Adipocyte (in vitro differentiated cells): ENCODE results near the gene RNF150.

Experiments
- DNase-seq: peaks from one replicate; pipeline ENCODE4 v3.0.0-alpha.2; 2015; ENCODE audit warnings: low read depth
- H3K27me3 ChIP-seq: replicated peaks from 2 replicates; pipeline ENCODE4 v1.7.0; 2013; ENCODE audit warnings: mild to moderate bottlenecking, low read length, moderate library complexity; ENCODE audit not compliant: control insufficient read depth, insufficient read depth
- H3K36me3 ChIP-seq: 2 replicates; pipeline ENCODE4 v1.7.0; 2013; ENCODE audit warnings: low read length, mild to moderate bottlenecking, moderate library complexity; ENCODE audit not compliant: control insufficient read depth, insufficient read depth, severe bottlenecking
- H3K4me1 ChIP-seq: 2 replicates; pipeline ENCODE4 v1.7.0; 2013; ENCODE audit warnings: mild to moderate bottlenecking, low read length, moderate library complexity; ENCODE audit not compliant: control insufficient read depth, insufficient read depth
- H3K4me3 ChIP-seq: 2 replicates; pipeline ENCODE4 v1.7.0; 2013; ENCODE audit warnings: mild to moderate bottlenecking, low read length, moderate library complexity
- H3K9ac ChIP-seq: 2 replicates; pipeline ENCODE4 v1.7.0; 2013; ENCODE audit warnings: mild to moderate bottlenecking, low read length, moderate library complexity
- H3K9me3 ChIP-seq: 2 replicates; pipeline ENCODE4 v1.7.0; 2013; ENCODE audit warnings: mild to moderate bottlenecking, low read length, moderate library complexity; ENCODE audit not compliant: control insufficient read depth

Gene RNF150

DNA sequence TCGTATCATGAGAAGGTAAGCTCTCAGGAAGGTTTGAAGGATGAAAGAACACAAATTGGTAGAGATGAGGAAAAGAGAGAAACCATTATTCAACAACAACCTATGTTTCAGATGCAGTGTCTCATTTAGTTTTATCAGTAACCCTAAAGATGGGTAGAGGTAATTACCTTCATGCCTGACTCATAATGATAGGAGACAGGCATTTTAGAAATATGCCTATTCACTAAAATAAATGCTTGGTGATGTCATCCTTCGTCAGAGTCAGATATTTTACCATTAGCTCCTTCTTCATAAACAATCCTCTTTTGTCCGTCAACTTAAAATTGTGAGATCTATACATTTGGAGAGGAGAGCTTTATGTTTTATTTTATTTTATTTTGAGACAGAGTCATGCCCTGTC is 21.5 kb upstream of the RNF150 start:
- Histone ChIP-seq H3K4me1 (peaks cover 4% of the 10 kb centered on the region), H3K9ac (no peak overlapping the region), H3K9me3 (no peaks in the 10 kb centered on the region), H3K4me3 (no peak overlapping the region), H3K27me3 (no peaks in the 10 kb centered on the region), H3K36me3 (no peaks in the 10 kb centered on the region)
- no peak for DNase-seq

DNA sequence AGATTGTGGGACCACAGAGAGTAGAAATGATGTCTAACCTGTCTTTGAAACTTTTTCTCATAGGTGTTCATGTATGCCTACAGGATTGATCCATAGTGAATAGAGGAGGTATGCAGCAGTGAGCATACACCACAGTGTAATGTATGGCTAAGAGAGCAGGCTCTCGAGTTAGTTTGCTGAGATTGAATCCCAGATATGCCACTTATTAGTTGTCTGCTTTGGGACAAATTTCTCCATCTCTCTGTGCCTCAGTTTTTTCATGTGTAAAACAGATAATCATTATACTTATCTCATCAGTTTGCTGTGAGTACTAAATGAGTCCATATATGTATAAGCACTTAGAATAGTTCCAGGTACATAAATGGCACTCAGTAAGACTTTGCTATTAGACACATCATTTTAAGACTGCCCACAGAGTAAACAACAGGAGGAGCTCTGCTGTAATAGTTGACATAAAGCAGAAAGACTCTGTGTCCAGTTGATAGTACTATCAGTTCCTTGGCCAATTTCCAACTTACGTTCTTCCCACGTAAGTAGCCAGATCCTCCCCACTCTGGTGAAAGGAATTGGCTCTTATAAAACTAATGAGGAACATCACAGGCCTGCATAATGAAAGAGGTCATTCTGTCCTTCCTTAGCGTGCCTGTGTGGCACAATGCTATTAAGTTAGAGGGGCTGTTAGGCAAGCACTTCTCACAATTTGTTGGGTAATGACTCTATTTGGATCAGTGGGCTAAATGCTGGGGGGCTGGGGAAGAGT is 20.7 kb upstream of the RNF150 start:
- H3K4me1 ChIP-seq = peaks cover 2% of the 10 kb centered on the region
- DNase-seq = no peak
- H3K4me3 ChIP-seq = no peak overlapping the region
- no peaks in the 10 kb centered on the region for H3K9me3 ChIP-seq
- no peaks in the 10 kb centered on the region for H3K36me3 ChIP-seq
- H3K27me3 ChIP-seq = no peaks in the 10 kb centered on the region
- no peak overlapping the region for H3K9ac ChIP-seq

DNA sequence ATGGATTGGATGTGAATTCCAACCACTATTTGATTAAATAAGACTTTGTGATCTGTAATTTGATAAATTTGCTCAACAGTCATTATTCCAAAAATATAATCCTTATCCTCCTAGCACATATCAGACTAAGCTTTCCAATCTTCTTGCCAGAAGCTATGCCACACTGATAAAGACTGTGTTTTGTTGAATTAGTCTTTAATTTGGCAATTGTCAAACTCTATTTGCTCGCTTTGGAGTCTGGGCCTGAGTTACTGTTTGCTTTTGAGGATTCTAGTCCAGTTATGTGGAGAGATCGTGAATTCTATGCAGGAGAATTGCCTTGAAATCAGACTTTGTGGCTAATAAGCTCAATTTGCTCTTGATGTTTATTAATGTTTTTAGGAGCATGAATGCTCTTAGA is 10.9 kb upstream of the RNF150 start:
- no peak for DNase-seq
- Histone ChIP-seq H3K9me3 (no peaks in the 10 kb centered on the region), H3K36me3 (no peaks in the 10 kb centered on the region), H3K4me3 (no peak overlapping the region), H3K9ac (no peak overlapping the region), H3K27me3 (no peaks in the 10 kb centered on the region), H3K4me1 (no peaks in the 10 kb centered on the region)

DNA sequence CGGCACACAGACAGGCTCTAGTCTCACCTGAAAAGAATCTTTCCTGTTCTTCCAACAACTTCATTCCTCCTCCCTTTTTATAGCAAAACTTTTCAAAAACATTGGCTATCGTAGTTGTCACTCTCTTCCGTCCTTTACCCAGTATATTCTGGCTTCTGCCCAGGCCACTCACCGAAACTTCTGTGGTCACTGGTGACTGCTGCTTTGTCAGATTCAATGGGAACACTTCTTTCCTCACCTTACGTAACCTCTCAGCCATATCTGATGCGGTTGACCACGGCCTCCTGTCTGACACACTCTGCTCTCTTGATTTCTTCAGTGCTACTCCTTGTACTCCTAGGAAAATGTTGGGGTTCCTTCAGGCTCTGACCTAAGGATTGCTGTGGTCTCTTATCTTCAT is 9.2 kb upstream of the RNF150 start:
- peaks cover 6% of the 10 kb centered on the region for H3K27me3 ChIP-seq
- no peaks in the 10 kb centered on the region for H3K4me1 ChIP-seq
- no peaks in the 10 kb centered on the region for H3K9me3 ChIP-seq
- no peak overlapping the region for H3K4me3 ChIP-seq
- no peak overlapping the region for H3K9ac ChIP-seq
- no peaks in the 10 kb centered on the region for H3K36me3 ChIP-seq
- no peak for DNase-seq

DNA sequence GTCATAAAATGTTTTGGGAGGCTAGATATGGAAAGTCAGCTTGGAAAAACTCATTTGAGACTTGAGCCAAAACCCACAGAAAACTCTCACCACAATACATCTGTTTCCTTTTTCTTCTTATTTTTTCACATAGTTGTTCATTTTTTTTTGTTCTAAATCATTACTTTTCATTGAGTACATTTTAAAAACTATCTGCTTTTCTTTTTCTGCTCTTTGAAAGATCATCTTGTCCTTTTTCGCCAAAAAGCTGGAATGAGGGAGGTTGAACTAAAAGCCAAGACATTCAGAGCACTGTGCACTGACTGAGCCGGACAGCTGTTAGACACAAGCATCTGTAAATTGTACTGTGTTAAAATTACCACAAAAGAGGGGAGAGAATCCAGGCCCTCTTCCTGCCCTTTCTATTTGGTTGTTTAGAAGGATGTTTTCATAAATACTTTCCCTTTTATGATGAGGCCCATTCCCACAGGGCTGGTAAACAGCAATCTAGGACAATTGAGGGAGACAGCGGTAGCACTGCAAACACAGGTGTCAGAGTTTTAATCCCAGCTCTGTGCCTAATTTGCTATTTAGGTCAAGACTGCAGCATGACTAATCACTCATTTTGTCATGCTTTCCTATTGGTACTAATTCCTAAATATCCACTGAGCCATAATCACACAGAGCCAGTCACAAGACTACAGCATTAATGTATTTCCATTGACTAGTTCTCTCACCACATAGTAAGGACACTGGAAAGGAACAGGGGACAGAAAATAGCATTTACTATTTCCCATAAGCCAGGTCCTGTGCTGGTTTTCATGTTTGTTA is 7.3 kb upstream of the RNF150 start:
- Histone ChIP-seq H3K9ac (no peak overlapping the region), H3K4me3 (no peak overlapping the region), H3K4me1 (no peaks in the 10 kb centered on the region), H3K27me3 (peaks cover 16% of the 10 kb centered on the region), H3K36me3 (no peaks in the 10 kb centered on the region), H3K9me3 (no peaks in the 10 kb centered on the region)
- no peak for DNase-seq

DNA sequence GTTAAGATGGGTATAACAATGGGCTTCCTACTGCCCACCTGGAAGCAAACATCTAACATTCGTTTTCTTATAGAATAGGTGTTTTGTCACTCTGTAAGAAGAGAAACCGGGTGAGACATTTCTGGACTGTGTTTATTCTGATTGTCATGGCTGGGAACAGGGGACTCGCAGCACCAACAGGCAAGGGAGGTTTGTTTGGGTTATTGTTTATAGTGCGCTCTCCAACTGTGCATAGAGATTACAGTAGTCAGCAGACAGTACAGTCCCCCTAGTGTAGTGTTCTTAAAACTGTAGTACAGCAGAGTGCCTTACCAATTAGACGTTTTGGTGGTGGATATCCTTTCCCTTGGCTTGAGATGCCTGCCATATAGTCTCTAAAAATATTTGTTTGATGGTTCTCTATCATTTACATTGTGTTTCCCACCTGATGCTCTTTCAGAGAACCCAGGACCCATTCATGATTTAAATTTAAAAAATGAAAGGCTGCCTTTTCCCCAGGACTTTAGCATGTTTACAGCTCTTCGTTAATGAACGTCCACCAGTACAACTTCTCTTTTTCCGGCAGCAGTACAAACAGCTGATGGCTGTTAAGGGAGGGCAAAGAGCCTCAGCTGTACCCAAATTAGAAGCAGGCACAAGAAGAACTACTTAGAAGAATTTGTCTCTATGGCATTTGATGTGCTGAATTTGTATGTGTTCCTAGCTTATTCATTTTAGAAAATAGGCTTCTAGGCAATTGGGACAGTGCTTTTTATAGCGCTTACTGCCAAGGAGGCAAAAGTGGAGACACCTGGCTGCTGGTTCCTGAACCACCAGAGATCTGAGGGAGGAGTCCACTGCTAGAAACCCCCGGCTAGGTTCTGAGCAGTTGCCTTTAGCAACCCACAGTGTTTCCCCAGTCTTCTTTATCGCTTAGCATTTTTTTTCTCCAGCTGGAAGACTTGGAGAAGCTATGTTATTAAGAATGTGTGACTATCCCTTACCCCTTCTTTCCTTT is 1.0 kb upstream of the RNF150 start:
- Histone ChIP-seq H3K9me3 (no peaks in the 10 kb centered on the region), H3K36me3 (no peaks in the 10 kb centered on the region), H3K9ac (no peak overlapping the region), H3K4me3 (no peak overlapping the region), H3K4me1 (peaks cover 16% of the 10 kb centered on the region), H3K27me3 (peaks cover 24% of the 10 kb centered on the region)
- peak; percentile 57 for DNase-seq

DNA sequence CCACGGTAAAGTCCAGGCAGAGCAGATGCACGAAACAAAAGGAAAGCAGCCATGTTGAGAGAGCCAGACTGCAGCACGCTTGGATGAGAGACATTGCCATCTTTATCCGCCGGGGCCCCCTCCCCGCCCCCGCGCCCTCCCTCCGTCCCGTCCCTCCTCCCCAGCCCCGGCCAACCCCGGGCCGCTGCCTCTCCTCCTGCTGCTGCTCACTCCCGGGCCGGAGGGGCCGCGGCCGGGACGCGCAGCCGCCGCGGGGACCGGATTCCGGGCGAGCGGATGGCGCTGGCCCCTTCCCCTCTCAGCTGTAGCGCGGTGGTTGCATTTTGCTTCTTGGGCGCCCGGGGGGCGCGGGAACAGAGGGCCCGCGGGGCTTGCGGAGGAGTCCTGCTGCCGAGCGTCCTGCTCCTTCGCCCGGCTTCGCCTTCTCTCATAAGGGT is 542 bp downstream of the RNF150 start:
- Histone ChIP-seq H3K9me3 (no peaks in the 10 kb centered on the region), H3K4me3 (peak overlapping the region; percentile 94), H3K27me3 (peaks cover 21% of the 10 kb centered on the region), H3K4me1 (peaks cover 19% of the 10 kb centered on the region), H3K9ac (peak overlapping the region; percentile 87), H3K36me3 (no peaks in the 10 kb centered on the region)
- peak; percentile 82 for DNase-seq

DNA sequence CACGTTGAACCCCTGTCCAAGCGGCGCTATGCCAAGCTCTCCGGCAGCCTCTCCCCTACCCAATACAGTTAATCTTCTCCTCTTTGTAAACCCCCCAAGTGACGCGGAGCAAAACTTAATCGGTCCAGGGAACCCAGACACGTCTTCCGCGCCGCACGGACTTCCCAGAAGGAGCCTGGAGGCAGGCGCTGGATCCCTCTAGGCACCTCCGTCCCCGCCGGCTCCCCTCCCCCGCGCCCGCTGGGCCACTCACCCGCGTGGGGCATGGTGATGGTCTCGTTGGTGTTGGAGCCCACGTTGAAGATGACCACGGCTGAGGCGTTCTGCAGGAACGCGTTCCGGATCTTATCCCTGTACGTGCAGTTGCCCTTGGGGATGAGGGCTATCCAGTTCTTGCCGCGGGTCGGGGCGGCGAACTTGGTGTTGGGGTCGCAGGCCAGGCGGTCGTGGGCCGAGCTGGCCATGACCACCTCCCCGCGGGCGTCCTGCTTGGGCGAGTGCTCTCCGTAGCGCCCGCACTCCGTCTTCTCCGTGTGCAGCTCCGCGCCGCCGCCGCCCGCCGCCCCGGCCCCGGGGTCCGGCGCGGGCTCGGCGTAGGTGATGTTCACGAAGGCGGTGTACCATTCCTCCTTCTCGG is 1.1 kb downstream of the RNF150 start:
- Histone ChIP-seq H3K4me3 (peak overlapping the region; percentile 94), H3K9ac (peak overlapping the region; percentile 87), H3K27me3 (peaks cover 16% of the 10 kb centered on the region), H3K36me3 (no peaks in the 10 kb centered on the region), H3K9me3 (no peaks in the 10 kb centered on the region), H3K4me1 (peaks cover 19% of the 10 kb centered on the region)
- peak; percentile 68 for DNase-seq

DNA sequence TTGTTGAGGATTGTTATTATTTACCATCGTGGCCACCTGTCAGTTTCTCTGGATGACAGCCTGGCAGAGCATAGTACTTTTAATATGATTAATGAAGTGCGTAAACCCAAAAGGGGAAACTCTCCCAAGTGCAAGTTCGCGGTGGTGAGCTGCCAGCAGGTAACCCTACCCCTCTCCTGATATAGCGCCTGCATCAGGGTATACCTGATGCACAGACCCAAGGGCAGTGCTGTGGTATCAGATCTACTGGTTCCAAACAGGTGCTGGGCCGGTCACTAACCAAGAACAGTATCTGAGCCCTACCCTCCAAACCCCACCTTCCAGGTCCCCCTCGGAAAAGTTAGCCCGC is 1.6 kb downstream of the RNF150 start:
- Histone ChIP-seq H3K9me3 (no peaks in the 10 kb centered on the region), H3K9ac (peak overlapping the region; percentile 87), H3K4me1 (peaks cover 19% of the 10 kb centered on the region), H3K36me3 (no peaks in the 10 kb centered on the region), H3K27me3 (peaks cover 11% of the 10 kb centered on the region), H3K4me3 (peak overlapping the region; percentile 94)
- DNase-seq = peak; percentile 32

DNA sequence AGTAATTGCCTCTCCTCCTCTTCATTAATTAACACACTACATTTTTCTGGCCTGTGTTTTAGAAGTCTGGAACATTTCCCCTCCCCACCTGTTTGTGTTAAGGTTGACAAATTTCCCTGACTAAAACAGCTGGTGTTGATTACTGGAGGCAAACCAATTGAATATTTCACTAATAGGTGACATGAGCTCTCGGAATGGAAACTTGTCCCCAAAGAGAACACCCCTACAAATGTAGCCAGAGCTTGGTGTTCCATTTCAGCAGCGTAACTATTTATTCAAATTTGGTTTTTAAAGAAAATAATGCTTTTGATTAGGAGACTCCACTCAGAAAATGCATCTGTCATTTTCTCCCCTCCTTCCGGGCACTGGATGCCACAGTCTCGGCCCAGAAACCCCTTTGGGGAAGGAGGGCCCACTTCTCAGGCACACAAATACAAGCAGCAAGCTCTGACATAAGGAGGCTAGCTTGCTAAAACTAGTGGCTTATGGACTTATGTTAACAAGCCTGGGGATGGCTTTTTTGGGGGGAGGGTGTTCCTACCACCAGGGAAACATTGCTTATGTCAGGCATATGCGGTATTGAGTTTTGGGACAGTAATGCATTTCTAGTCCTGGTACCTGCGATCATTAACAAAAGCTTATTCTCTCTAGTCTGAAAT is 2.2 kb downstream of the RNF150 start:
- peaks cover 9% of the 10 kb centered on the region for H3K27me3 ChIP-seq
- H3K9ac ChIP-seq = peak overlapping the region; percentile 87
- H3K4me1 ChIP-seq = peaks cover 19% of the 10 kb centered on the region
- peak overlapping the region; percentile 94 for H3K4me3 ChIP-seq
- H3K36me3 ChIP-seq = no peaks in the 10 kb centered on the region
- H3K9me3 ChIP-seq = no peaks in the 10 kb centered on the region
- DNase-seq = peak; percentile 46
